Hepatocyte (in vitro differentiated cells): ENCODE results near the gene TRAPPC6A. TPM values are rescaled to one million over a fixed set of nuclear protein-coding genes. Genes with fewer than 3 reads are reported as not detected.

ENCODE experiments used
- DNase-seq: peaks from one replicate; pipeline ENCODE4 v3.0.0-alpha.2; 2016; ENCODE audit warnings: low spot score
- H2AFZ ChIP-seq: fragments of 200-600 bp; sonication (generic); 2 replicates; pipeline ENCODE4 v1.6.0; 2016; ENCODE audit warnings: antibody characterized with exemption, mild to moderate bottlenecking
- H3K27ac ChIP-seq: fragments of 200-600 bp; sonication (generic); 2 replicates; pipeline ENCODE4 v1.5.1; 2016; ENCODE audit warnings: mild to moderate bottlenecking
- H3K27me3 ChIP-seq: fragments of 200-600 bp; sonication (generic); 2 replicates; pipeline ENCODE4 v1.6.1; 2016
- H3K36me3 ChIP-seq: fragments of 200-600 bp; sonication (generic); replicated peaks from 2 replicates; pipeline ENCODE4 v1.5.1; 2016; ENCODE audit warnings: low read depth; ENCODE audit not compliant: insufficient read depth
- H3K4me1 ChIP-seq: fragments of 200-600 bp; sonication (generic); 2 replicates; pipeline ENCODE4 v1.5.1; 2016; ENCODE audit warnings: mild to moderate bottlenecking, moderate library complexity; ENCODE audit not compliant: insufficient read depth
- H3K4me2 ChIP-seq: fragments of 200-600 bp; sonication (generic); 2 replicates; pipeline ENCODE4 v1.6.0; 2016
- H3K4me3 ChIP-seq: fragments of 200-600 bp; sonication (generic); 2 replicates; pipeline ENCODE4 v1.5.1; 2016; ENCODE audit warnings: mild to moderate bottlenecking
- H3K79me2 ChIP-seq: fragments of 200-600 bp; sonication (generic); 2 replicates; pipeline ENCODE4 v1.6.0; 2017; ENCODE audit warnings: mild to moderate bottlenecking
- H3K9me2 ChIP-seq: fragments of 200-600 bp; sonication (generic); replicated peaks from 2 replicates; pipeline ENCODE4 v1.6.0; 2017; ENCODE audit warnings: mild to moderate bottlenecking; ENCODE audit not compliant: insufficient read depth
- H3K9me3 ChIP-seq: fragments of 200-600 bp; sonication (generic); 2 replicates; pipeline ENCODE4 v1.5.1; 2016; ENCODE audit warnings: low read depth, mild to moderate bottlenecking
- H4K20me1 ChIP-seq: fragments of 200-600 bp; sonication (generic); 2 replicates; pipeline ENCODE4 v1.6.0; 2016; ENCODE audit warnings: mild to moderate bottlenecking; ENCODE audit not compliant: insufficient read depth, poor library complexity, severe bottlenecking
- CTCF ChIP-seq: fragments of 200-600 bp; sonication (generic); IDR thresholded peaks from 2 replicates; pipeline ENCODE4 v1.5.1; 2016; ENCODE audit warnings: antibody characterized with exemption, mild to moderate bottlenecking; ENCODE audit not compliant: poor library complexity
- EZH2 ChIP-seq: fragments of 200-600 bp; sonication (generic); IDR thresholded peaks from 2 replicates; pipeline ENCODE4 v1.6.1; 2016; ENCODE audit warnings: antibody characterized with exemption, mild to moderate bottlenecking, borderline replicate concordance
- EZH2phosphoT487 ChIP-seq: fragments of 200-600 bp; sonication (generic); IDR thresholded peaks from one replicate; pipeline ENCODE4 v1.6.1; 2018; ENCODE audit warnings: antibody characterized with exemption, mild to moderate bottlenecking, low read depth, moderate library complexity; ENCODE audit not compliant: unreplicated experiment, severe bottlenecking
- WGBS: methylation state at CpG from one replicate; pipeline ENCODE4 v1.1.6; 2016; ENCODE audit warnings: low lambda C conversion rate; ENCODE audit errors: missing lambda C conversion rate; 5-methylcytosine and 5-hydroxymethylcytosine counted together
- polyA plus RNA-seq: library from polyadenylated mRNA; unstranded; fragments of >200 nt; fragmentation: Nextera tagmentation; extraction: Ambion mirVana; gene quantifications from 2 replicates; pipeline ENCODE4 v1.2.1, GENCODE V29; 2016
- total RNA-seq: library from RNA; depleted of rRNA; stranded (reverse); fragments of >200 nt; gene quantifications from 2 replicates; pipeline ENCODE4 v1.2.3, GENCODE V29; 2014

Gene TRAPPC6A
- total and polyA plus RNA-seq, 2 experiments from 2014 or later: 25.7 to 60.1 TPM

- TF ChIP-seq EZH2phosphoT487: no peak
- no peak for TF ChIP-seq CTCF
- TF ChIP-seq EZH2: no peak
- Histone ChIP-seq H3K9me3 (no peaks in the 10 kb centered on the region), H3K36me3 (no peaks in the 10 kb centered on the region), H3K27me3 (peaks cover 4% of the 10 kb centered on the region), H3K4me2 (no peak overlapping the region), H3K4me3 (no peak overlapping the region), H3K9me2 (no peaks in the 10 kb centered on the region), H2AFZ (no peak overlapping the region), H4K20me1 (no peaks in the 10 kb centered on the region), H3K79me2 (no peaks in the 10 kb centered on the region), H3K4me1 (no peaks in the 10 kb centered on the region), H3K27ac (no peak overlapping the region)
- no peak for DNase-seq
- WGBS: 76% methylated on average over 17 of the region's 18 CpGs
These were observed 31.3 kb downstream of the TRAPPC6A start for GRCh38 chr19:45146741-45147205.

GRCh38 chr19:45146251-45146650, 31.8 kb downstream of the TRAPPC6A start:
- Histone ChIP-seq H4K20me1 (no peaks in the 10 kb centered on the region), H3K4me1 (no peaks in the 10 kb centered on the region), H3K9me3 (no peaks in the 10 kb centered on the region), H3K9me2 (no peaks in the 10 kb centered on the region), H3K36me3 (no peaks in the 10 kb centered on the region), H3K27me3 (no peaks in the 10 kb centered on the region), H2AFZ (no peak overlapping the region), H3K4me3 (no peak overlapping the region), H3K4me2 (no peak overlapping the region), H3K79me2 (no peaks in the 10 kb centered on the region), H3K27ac (no peak overlapping the region)
- TF ChIP-seq CTCF: no peak
- WGBS: 89% methylated on average over 10 of the region's 13 CpGs
- DNase-seq: no peak

GRCh38 chr19:45145270-45146189, 32.5 kb downstream of the TRAPPC6A start:
- H3K4me1 ChIP-seq: no peaks in the 10 kb centered on the region
- no peaks in the 10 kb centered on the region for H3K9me3 ChIP-seq
- no peak overlapping the region for H3K4me3 ChIP-seq
- no peaks in the 10 kb centered on the region for H4K20me1 ChIP-seq
- no peaks in the 10 kb centered on the region for H3K27me3 ChIP-seq
- no peaks in the 10 kb centered on the region for H3K36me3 ChIP-seq
- WGBS: 98% methylated on average over 28 of the region's 54 CpGs
- H3K27ac ChIP-seq: no peak overlapping the region
- H3K79me2 ChIP-seq: no peaks in the 10 kb centered on the region
- H2AFZ ChIP-seq: no peak overlapping the region
- DNase-seq: no peak
- TF ChIP-seq EZH2phosphoT487 (no peak), EZH2 (no peak), CTCF (no peak)
- no peaks in the 10 kb centered on the region for H3K9me2 ChIP-seq
- H3K4me2 ChIP-seq: no peak overlapping the region
